Hematopoietic multipotent progenitor cell treated with erythropoietin and hydrocortisone succinate and interleukin-3 and kit ligand, for 6 days (in vitro differentiated cells): ENCODE data around the gene MUC5B.
"Not testable (repeated sequence)": the region's sequence is repeated elsewhere in the genome, so short reads cannot be mapped to it uniquely, and the experiment has no call there.

ENCODE experiments used
- DNase-seq: peaks from one replicate; pipeline ENCODE4 v3.0.0-alpha.2; 2015

The MUC5B gene

DNA sequence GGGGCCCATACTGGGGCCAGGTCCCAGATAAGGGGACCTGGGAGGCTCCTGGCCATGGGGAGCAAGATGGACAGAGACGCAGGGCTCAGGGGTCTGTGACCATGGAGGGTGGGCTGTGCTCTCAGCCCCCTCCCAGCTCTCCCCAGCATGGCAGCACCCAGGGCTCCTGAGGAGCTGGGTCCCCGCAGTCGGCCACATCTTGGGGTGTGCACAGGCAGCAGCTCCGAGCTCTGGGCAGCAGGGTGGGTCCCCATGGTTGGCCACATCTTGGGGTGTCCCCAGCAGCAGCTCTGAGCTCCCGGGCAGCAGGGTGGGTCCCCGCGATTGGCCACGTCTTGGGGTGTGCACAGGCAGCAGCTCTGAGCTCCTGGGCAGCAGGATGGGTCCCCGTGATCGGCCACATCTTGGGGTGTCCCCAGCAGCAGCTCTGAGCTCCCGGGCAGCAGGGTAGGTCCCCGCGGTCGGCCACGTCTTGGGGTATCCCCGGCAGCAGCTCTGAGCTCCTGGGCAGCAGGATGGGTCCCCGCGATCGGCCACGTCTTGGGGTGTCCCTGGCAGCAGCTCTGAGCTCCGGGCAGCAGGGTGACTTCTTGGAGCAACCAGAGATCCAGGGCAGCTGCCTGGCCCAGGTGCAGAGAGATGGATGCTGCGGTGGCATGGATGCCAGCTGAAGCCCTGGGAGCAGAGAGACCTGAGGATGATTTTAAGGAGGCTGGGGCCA, 18.3 kb upstream of the MUC5B start:
- no peak for DNase-seq

DNA sequence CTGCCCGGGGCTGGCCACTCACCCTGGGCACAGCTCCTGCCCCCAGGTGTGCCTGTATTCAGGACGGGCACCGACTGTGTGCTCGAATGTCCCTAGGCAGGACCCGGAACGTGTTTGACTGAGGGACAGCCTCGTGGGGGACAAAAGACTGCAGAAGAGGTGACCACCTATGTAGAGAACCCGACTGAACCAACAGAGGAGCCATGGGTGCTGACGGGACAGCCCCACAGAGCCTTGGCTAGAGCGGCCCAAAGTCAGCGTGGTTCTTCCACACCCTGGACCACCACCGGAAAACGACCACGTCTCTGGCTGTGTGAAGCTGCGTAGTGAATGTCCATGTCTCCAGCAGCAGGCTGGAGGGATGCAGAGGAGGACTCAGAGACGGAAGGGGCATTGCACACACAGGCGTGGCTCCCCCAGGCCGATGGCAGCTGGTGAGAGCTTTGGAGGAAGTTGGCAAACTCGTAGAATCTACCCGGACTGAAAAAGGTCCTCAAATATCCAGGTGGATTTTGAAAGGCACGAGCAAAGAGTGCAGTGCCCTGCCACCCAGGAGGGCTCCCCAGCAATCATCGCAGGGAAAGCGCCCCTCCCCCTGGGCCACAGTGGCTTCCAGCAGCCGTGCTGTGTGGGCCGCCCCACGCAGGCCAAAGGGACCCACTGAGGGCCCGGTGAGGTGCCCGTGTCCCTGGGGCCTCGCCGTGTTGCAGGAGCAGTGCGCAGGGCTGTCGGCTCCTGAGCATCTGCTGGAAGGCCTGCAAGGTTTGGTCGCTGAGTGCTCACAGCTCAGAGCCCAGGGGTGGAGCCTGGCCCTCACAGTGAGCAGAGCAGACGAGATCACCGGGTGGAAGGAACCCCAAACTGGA, 17.5 kb upstream of the MUC5B start:
- no peak for DNase-seq

DNA sequence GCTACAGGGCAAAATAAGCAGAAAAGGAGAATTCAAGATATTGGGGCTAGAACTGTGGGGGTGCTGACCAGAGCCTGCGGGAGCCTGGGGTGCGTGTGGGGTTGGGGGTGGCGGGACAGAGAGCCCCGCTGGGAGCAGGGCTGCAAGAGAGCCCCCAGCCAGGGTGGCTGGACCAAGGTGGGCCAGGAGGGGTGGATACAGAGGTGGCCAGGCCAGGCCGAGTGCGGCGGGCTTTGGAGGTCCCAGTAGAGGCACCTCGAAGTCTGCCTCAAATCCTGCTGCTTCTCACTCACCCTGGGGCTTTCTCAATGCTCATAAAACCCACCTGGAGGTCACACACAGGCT, 16.9 kb upstream of the MUC5B start:
- DNase-seq: no peak

DNA sequence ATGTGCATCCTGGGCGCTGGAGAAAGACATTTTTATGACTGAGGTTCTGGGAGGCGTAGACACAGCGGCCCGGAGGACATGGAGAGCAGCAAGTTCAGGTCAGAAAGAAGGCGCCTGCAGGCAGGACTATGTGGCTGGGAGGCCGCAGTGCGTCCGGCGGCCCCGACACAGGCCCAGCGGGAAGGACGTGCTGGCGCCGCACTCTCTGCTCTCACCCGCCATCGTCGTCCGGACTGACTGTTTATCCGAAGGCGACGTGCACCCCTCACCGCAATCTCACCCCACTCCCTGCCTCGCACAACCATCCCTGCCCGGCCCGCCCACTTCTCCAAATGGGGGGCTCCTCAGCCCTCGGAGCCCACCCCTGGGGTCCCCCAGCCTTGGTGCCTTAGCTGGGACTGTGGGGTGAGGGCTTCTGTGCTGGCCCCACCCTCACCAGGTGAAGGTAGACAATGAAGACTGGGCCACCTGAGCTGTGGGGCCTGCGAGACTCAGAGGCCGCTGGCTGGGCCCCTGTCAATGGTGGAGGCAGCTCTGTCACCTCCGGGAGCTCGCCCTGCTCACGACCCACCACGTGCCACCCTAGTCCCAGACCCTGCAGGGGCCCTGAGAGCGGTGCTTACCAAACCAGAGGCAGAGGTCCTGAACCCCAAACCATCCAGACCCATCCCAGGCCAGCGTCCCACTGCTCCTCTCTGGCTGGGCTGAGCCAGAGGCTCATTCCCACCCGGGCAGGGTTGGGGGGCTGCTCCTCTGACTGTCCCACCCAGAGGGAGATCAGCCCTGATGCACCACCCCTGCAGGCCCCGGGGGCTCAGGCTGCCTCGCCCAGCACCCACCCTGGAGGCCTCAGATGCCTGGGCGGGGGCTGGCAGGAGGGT, 16.2 kb upstream of the MUC5B start:
- DNase-seq: no peak

DNA sequence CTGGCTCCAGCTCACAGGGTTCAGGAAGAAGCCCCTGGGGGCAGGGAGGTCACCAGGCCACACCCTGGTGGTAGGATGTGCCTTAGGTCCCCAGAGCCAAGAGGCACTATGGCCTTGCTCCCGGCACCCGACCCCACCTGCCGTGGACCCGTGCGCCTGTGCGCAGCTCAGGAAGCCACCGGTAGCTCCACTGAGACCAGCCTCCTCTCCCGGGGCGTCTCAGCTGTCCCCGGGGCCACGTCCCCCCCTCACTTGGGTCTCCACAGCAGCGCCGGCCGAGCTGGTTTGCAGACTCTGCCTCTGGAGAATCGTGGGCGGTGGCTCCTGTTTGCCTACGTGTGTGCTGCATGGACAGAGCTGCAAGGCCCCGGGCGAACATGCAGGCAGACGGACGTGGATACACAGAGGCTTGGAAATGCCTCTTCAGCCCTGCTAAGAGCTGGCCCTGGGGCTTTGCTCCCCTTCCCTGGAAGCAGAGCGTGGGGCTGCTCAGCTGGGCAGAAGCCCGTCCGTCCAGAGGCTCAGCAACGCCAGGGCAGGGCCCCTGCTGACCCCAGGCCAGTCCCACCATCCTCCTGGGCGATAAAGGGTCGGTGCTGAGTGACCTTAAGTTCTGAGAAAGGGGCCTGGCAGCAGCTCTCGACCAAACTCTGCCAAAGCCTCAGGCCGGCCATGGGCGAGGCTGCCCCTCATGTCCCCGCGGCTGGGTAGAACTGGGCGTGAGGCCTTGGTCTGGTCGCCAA, 15.3 kb upstream of the MUC5B start:
- no peak for DNase-seq

DNA sequence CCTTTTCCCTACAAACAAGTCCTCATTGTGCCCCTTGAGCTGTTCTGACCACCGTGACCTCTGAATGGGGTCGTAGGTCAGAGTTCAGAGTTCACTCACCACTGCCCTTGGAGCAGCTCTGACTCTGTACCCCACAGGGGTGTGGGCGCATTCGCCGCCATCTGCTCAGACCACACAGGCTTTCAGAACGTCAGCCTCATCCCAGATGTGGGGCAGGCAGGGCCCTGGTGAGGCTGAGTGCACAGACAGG, 14.8 kb upstream of the MUC5B start:
- DNase-seq: no peak

DNA sequence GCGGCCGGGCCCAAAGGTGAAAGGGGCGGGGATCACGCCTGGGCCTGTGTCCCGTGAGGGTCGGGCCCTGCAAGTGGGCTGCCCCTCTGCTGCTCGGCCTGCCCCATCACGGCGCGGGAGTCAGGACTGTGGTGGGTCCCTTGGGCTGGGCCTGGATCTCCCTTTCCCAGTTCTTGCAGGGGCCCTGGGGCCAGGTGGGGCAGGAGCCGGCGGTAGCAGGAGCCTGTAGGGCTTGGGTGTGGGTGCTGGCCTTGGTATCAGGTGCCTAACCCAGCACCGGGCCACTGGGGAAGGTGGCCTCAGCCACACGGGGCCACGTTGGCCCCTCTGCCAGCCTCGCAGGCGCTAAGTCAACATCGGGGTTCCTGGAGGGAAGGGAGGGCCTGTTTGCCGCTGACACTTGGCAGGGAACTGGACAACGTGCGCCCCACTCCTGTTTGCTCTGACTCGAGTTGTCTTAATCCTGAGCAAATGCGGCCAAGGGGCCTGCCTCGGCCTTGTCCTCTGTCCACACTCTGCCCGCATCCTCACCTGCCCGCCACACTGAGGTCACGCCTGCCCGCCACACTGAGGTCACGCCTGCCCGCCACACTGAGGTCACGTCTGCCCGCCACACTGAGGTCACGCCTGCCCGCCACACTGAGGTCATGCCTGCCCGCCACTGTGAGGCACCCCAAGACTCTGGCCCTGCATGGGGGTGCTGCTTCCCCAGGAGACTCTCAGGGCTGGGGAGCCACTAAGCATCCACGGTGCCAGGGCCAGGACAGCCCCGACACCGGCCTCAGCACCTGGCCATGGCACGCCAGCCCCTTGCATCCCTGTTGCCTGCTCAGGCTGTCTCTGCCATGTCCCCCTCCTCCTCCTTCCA, 14.2 kb upstream of the MUC5B start:
- no peak for DNase-seq

DNA sequence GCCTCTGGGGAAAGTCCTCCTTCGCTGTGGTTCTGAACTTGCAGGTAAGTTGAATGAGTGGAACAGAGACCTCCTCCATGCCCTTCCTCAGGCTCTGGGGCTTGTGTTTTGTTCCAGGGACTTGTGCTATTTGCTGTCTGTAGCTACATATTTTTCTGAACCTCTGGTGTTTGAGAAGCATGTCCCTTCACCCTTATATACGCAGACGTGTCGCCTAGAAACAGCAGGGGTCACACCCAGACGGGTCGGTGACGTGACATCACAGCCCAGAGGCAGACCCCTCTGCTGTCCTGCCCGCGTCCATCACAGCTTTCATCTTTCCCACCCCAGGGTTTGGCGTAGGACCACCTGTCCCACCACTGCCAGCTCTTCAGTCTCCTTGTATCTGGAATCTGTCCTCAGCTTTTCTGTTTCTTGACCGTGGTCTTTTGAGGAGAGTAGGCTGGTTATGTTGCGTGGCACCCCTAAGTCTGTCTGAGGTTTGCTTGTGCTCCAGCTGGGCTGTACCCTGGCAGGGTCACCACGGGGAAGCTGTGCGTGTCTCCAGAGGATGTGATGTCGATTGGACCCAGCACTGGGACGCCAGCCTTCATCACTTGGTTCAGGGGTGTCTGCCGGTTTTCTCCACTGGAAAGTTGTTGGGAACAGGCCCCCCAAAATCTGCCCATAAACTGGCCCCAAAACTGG, 13.4 kb upstream of the MUC5B start:
- no peak for DNase-seq

DNA sequence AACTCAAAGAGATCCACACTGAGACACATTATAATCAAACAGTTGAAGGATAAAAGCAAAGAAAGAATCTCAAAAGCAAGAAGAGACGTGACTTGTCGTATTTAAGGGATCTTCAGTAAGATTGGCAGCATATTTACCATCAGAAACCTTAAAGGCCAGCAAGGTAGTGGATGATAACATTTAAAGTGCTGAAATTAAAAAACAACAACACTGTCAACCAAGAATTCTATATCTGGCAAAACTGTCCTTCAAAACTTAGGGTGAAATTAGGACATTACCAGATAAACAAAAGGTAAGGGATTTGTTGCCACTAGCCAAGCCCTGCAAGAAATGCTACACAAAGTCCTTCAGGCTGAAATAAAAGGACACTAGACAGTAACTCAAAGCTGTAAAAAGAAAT, 11.0 kb upstream of the MUC5B start:
- no peak for DNase-seq

DNA sequence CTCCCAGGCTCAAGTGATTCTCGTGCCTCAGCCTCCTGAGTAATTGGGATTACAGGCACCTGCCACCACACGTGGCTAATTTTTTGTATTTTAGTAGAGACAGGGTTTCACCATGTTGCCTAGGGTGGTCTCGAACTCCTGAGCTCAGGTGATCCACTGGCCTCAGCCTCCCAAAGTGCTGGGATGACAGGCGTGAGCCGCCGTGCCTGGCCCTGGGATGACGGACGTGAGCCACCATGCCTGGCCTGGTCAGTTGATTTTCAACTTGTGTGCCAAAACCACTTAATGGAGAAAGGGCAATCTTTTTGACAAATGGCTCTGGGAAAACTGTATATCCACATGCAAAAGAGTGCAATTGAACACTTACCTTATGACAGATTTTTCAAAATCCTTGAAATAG, 7.0 kb upstream of the MUC5B start:
- DNase-seq: not testable (repeated sequence)

DNA sequence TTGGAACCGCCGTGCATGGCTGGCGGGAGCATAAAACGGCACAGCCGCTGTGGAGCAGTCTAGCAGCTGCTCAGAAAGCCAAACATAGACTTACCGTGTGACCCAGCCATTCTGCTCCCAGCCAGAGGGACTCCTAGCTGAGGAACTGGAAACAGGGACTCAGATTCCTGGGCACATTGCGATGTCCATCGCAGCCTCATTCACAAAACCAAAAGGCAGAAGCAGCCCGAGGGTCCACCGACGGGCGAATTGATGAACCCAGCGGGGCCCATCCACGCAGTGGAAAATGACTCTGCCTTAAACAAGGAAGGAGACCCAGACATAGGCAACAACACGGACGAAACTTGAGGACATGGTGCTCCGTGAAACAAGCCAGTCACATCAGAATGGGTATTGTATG, 5.7 kb upstream of the MUC5B start:
- no peak for DNase-seq

DNA sequence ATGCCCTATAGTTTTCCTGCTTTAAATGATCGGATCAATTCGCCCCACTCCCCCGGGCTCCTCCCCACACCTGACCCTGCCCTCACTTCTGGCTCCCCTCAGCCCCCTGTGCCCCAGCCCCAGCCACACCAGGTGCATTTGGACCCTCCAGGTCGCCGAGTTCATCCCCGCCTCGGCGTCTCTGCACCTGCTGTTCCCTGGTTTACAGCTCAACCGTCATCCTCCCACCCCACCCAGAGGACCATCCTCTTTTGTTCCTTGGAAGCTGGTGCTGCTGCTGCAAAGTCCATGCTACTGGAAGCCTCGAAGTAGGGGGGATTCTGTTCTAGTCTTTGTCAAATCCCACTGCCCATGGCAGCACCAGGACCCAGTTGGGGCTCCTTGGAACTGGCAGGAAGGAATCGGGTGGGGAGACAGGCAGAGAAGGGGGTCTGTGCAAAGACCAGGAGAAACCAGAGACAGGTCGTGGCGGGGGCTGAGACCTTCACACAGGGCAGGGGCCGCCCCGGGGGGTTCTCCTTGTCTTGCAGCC, 4.5 kb upstream of the MUC5B start:
- DNase-seq: no peak

DNA sequence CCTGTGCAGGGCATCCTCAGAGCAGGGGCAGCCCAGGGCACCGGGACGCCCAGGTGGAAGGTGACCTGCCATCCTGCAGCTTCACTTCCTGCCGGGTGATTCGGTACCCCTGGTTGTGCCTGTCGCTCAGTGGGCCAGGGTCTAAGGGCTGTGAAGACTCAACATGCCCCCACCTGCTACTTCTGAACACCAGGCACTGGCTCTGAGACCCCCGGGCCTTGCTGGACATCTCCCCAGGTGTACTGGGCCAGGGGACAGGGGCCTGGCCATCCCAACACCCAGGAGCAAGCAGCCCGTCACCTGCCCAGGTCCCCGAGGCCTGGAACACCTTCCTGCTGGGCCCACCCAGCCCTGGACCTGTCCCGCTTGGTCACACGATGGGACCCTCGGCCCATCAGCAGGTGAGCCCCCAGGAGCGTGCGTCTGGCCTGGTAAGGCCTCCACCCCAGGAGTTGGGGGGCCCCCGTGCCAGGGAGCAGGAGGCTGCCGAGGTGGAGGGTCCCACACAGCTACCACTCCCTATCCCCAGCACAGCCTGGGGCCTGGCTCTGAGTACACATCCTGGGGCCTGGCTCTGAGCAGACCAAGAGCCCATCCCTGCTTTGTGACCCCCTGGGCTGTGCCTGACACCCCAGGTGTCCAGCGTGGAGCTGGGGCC, 3.9 kb upstream of the MUC5B start:
- no peak for DNase-seq

DNA sequence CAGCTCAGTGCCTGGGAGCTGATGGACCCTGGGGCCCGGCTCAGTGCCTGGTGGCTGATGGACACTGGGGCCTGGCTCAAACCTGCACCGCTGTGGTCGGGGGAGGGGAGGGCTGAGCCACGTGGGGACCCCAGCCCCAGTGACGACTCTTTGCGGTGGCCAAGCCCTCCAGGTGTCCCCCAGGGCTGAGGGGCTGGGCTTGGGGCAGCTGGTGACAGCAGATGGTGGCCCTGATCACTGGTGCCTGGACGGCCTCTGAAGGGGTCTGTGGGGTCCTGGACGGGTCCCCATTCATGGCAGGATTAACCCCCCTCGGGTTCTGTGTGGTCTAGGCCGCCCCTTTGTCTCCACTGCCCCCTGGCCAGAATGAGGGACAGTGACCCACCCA, 3.4 kb upstream of the MUC5B start:
- no peak for DNase-seq

DNA sequence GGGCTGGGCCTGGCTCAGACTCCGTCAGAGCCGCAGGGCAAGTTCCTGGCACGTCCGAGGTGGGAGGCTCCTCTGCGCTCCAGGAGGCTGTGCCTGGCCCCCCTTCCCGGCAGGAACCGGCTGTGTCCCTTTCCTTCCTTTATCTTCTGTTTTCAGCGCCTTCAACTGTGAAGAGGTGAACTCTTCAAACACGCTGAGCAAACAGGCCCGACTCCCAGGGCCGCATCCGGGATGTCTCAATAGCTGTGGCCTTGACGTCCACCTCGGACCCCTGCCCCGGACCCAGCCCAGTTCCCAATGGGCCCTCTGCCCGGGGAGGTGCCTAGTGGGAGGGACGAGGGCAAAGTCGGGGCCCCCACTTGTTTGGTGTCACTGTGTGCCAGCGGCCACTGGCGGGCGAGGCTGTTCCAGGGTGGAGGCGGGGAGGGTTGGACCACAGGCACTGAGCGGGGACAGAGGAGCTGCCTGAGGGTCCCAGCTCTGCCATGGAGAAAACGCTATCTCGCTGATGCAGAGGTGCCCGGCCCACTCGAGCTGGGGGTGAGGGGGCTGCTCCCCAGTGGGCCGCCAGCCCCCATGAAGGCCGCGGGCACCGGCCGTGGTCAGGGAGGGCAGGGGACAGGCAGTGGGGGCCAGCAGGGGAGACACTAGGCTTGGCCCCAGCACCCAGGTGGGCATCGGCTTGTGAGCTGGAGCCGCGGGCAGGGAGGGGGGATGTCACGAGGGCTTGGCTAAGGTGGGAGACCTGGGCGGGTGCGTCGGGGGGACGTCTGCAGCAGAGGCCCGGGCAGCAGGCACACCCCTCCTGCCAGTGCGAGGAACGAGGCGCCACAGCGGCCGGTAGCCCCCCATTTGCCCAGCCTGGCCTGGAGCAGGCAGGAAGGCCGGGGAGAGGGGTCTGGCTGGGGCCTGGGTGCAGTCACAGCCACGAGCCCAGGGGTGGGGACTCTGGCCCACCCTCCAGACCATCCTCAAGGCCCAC, 2.7 kb upstream of the MUC5B start:
- DNase-seq: no peak

DNA sequence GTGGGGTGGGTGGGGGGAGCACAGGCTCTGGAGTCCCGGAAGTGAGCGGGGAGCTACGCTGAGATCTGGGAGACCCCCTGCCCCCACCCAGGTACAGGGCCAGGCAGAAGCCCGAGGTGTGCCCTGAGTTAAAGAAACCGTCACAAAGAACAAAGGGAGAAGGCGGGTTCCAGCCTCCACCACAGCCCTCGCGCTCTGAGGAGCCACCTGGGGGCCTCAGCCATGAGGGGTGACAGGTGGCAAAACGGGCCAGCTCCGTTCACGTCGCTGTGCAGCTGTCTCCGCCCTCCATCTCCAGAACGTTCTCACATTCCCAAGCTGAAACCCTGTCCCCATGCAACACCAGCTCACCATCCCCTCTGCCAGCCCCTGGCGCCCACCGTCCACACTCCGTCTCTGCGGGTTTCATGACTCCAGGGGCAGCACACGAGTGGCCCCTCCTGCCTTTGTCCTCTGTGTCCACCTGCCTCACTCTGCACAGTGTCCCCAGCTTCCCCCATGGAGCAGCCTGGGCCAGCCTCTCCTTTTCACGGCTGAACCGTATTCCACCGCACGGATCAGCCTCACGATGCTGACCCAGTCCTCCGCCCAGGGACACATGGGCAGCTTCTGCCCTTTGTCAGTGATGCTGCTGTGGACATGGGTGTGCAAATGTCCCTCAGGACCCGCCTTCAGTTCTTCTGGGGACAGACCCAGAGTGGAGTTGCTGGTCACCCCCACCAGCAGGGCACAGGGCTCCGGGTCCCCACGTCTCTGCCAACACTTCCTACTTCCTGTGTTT, 1.7 kb upstream of the MUC5B start:
- no peak for DNase-seq

DNA sequence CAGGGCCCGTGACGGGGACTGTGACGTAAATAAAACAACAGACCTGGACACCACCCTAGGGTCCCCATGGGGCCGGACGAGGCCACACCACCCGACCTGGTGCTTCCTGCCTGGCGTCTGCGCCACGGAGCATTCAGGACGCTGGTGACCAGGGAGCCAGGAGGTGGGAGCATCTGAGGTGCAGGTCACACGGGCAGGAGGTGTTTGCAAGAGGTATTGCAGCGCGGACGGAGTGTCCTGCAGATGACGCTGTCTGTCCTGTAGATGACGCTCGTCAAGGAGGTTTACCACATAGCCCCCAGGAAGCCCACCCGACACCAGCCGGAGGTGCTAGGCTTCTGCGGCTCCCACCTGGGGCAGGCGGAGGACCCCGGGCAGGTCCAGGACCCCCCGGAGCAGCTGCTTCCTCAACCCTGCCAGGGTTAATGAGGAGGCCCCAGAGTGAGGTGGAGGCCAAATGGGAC, 986 bp upstream of the MUC5B start:
- no peak for DNase-seq

DNA sequence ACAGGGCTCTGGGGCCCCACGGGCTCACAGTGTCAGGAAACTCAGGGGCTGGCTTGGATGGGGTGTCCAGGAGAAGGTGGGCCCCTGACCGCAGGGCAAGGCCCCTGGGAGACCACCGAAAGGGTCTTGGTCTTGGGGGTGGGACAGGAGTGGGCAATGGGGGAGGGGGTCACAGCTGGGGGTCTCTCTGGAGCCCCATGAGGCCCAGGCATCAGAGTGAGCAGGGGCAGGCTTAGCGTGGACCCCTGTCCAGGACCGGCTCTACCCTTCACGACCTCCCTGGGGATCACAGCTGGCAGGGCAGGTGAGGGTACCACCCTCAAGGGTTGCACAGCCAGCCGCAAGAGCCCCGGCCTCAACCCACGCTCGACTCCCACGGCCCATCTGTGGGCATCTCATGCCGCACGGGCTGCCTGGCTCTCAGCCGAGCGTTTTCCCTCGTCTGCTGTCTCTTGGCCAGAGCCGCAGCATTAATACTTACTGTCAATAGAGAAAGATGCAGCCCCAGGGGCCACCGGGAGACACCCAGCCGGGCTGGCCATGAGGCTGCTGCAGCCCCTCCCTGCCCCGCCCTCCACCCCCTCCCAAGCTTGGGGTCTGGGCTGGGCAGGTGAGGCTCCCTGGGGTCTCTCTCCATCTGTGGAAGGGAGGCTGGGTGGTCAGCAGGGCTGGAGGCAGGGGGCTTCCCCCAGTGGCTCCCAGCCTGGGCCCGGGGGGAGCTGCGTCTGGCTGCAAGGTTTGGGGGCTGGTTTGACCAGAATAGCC, 662 bp downstream of the MUC5B start:
- no peak for DNase-seq
